ENCODE results near the gene KIF21A. TPM values are rescaled to one million over a fixed set of nuclear protein-coding genes. Genes with fewer than 3 reads are reported as not detected.

The KIF21A gene
- total RNA-seq, 2 experiments from 2014 or later = 1.1 TPM; not detected in 1

- no TSS peak for BruUV-seq (replicated peaks)
Observed at GRCh38 chr12:39343665-39344064, 99.3 kb downstream of the KIF21A start.

GRCh38 chr12:39341761-39342160 lies 101.2 kb downstream of the KIF21A start:
- no TSS peak for BruUV-seq (replicated peaks)
- Histone ChIP-seq H3K79me2 (ENCODE audit: insufficient read depth, low read depth, low read length) (no peaks in the 10 kb centered on the region), H3K4me3 (ENCODE audit: low read depth, low read length, poor library complexity, severe bottlenecking) (no peak overlapping the region), H3K9me3 (ENCODE audit: low read length) (no peaks in the 10 kb centered on the region), H3K36me3 (ENCODE audit: insufficient read depth, low read length) (no peaks in the 10 kb centered on the region), H2AFZ (ENCODE audit: low read length) (no peak overlapping the region), H3K9me2 (ENCODE audit: insufficient read depth, low read length) (no peaks in the 10 kb centered on the region), H4K20me1 (ENCODE audit: insufficient read depth, low read length) (no peaks in the 10 kb centered on the region), H3K4me1 (ENCODE audit: insufficient read depth, low read length, poor library complexity, severe bottlenecking) (no peaks in the 10 kb centered on the region), H3K27ac (ENCODE audit: low read depth, low read length, poor library complexity, severe bottlenecking) (no peak overlapping the region), H3K4me2 (ENCODE audit: low read length) (no peak overlapping the region)
- no peak for DNase-seq (ENCODE audit: low spot score)
- intact Hi-C loops (cut with micrococcal nuclease; ENCODE audit: unreplicated experiment) = no loop called here
- ChIA-PET CTCF (ENCODE audit: unreplicated experiment) (no interaction called here), POLR2A (interaction anchor here (0.9 kb wide), 1 partner anchor 21 kb away, joined by 3 read pairs; no protein-coding TSS in a partner anchor)
- TF ChIP-seq EZH2phosphoT487 (IDR thresholded peaks at IDR 0.05; ENCODE audit: borderline replicate concordance, low read depth, low read length) (no peak), CTCF (conservative IDR thresholded peaks at IDR 0.05; ENCODE audit: low read length) (no peak)

More at GRCh38 chr12:39343665-39344064, 99.3 kb downstream of the KIF21A start:
- H3K79me2 ChIP-seq (ENCODE audit: insufficient read depth, low read depth, low read length) = no peaks in the 10 kb centered on the region
- H3K9me3 ChIP-seq (ENCODE audit: low read length) = no peaks in the 10 kb centered on the region
- POLR2A ChIA-PET = interaction anchor here (0.8 kb wide), 1 partner anchor 30 kb away, joined by 4 read pairs; no protein-coding TSS in a partner anchor
- no peaks in the 10 kb centered on the region for H3K36me3 ChIP-seq (ENCODE audit: insufficient read depth, low read length)
- H3K27ac ChIP-seq (ENCODE audit: low read depth, low read length, poor library complexity, severe bottlenecking) = no peak overlapping the region
- H3K4me1 ChIP-seq (ENCODE audit: insufficient read depth, low read length, poor library complexity, severe bottlenecking) = no peaks in the 10 kb centered on the region
- no peak overlapping the region for H2AFZ ChIP-seq (ENCODE audit: low read length)
- intact Hi-C loops (cut with micrococcal nuclease; ENCODE audit: unreplicated experiment) = no loop called here
- no peaks in the 10 kb centered on the region for H3K9me2 ChIP-seq (ENCODE audit: insufficient read depth, low read length)
- TF ChIP-seq CTCF (conservative IDR thresholded peaks at IDR 0.05; ENCODE audit: low read length) (no peak), EZH2phosphoT487 (IDR thresholded peaks at IDR 0.05; ENCODE audit: borderline replicate concordance, low read depth, low read length) (no peak)
- no peak for DNase-seq (ENCODE audit: low spot score)
- CTCF ChIA-PET (ENCODE audit: unreplicated experiment) = no interaction called here
- no peak overlapping the region for H3K4me2 ChIP-seq (ENCODE audit: low read length)
- H4K20me1 ChIP-seq (ENCODE audit: insufficient read depth, low read length) = no peaks in the 10 kb centered on the region
- H3K4me3 ChIP-seq (ENCODE audit: low read depth, low read length, poor library complexity, severe bottlenecking) = no peak overlapping the region

- TF ChIP-seq EZH2phosphoT487 (IDR thresholded peaks at IDR 0.05; ENCODE audit: borderline replicate concordance, low read depth, low read length) (no peak), CTCF (conservative IDR thresholded peaks at IDR 0.05; ENCODE audit: low read length) (no peak)
- Histone ChIP-seq H3K9me3 (ENCODE audit: low read length) (no peaks in the 10 kb centered on the region), H3K4me2 (ENCODE audit: low read length) (no peak overlapping the region), H4K20me1 (ENCODE audit: insufficient read depth, low read length) (no peaks in the 10 kb centered on the region), H3K4me3 (ENCODE audit: low read depth, low read length, poor library complexity, severe bottlenecking) (no peak overlapping the region), H3K79me2 (ENCODE audit: insufficient read depth, low read depth, low read length) (no peaks in the 10 kb centered on the region), H3K9me2 (ENCODE audit: insufficient read depth, low read length) (no peaks in the 10 kb centered on the region), H3K36me3 (ENCODE audit: insufficient read depth, low read length) (no peaks in the 10 kb centered on the region), H2AFZ (ENCODE audit: low read length) (no peak overlapping the region), H3K4me1 (ENCODE audit: insufficient read depth, low read length, poor library complexity, severe bottlenecking) (no peaks in the 10 kb centered on the region), H3K27ac (ENCODE audit: low read depth, low read length, poor library complexity, severe bottlenecking) (no peak overlapping the region)
- BruUV-seq (replicated peaks) = no TSS peak
- ChIA-PET CTCF (ENCODE audit: unreplicated experiment) (no interaction called here), POLR2A (interaction anchor here (0.8 to 1.9 kb wide), 3 partner anchors 9 to 16 kb away, joined by 3 to 8 read pairs (median 4); no protein-coding TSS in a partner anchor)
- DNase-seq (ENCODE audit: low spot score) = no peak
- intact Hi-C loops (cut with micrococcal nuclease; ENCODE audit: unreplicated experiment) = no loop called here
Observed at GRCh38 chr12:39341179-39341578, 101.7 kb downstream of the KIF21A start.

Data from OCI-LY7 (cell line).